Osteoblast (primary cell): ENCODE measurements around the gene UBR3. TPM values are rescaled to one million over a fixed set of nuclear protein-coding genes. Genes with fewer than 3 reads are reported as not detected.
"Not testable (repeated sequence)": the region's sequence is repeated elsewhere in the genome, so short reads cannot be mapped to it uniquely, and the experiment has no call there.

Experiments
- DNase-seq: peaks from one replicate; pipeline ENCODE4 v3.0.0; 2011; ENCODE audit warnings: low spot score, mixed read lengths; ENCODE audit not compliant: insufficient read length; ENCODE audit errors: missing footprints
- H2AFZ ChIP-seq: 2 replicates; pipeline ENCODE4 v1.6.0; 2011; ENCODE audit warnings: mild to moderate bottlenecking, low read length
- H3K27ac ChIP-seq: 2 replicates; pipeline ENCODE4 v1.5.1; 2011; ENCODE audit warnings: mild to moderate bottlenecking, low read depth, low read length, moderate library complexity
- H3K27me3 ChIP-seq: 2 replicates; pipeline ENCODE4 v1.6.0; 2012; ENCODE audit warnings: mild to moderate bottlenecking, control low read depth, inconsistent platforms, low read length, moderate library complexity; ENCODE audit not compliant: insufficient read depth
- H3K36me3 ChIP-seq: 2 replicates; pipeline ENCODE4 v1.5.1; 2011; ENCODE audit warnings: mild to moderate bottlenecking, low read length, control low read depth, moderate library complexity; ENCODE audit not compliant: insufficient read depth
- H3K4me1 ChIP-seq: 2 replicates; pipeline ENCODE4 v1.5.1; 2011; ENCODE audit warnings: mild to moderate bottlenecking, low read length, control low read depth, moderate library complexity; ENCODE audit not compliant: insufficient read depth
- H3K4me2 ChIP-seq: 2 replicates; pipeline ENCODE4 v1.6.0; 2011; ENCODE audit warnings: mild to moderate bottlenecking, low read length; ENCODE audit not compliant: insufficient read depth
- H3K4me3 ChIP-seq: fragments of 200-600 bp; sonication (generic); 3 replicates; pipeline ENCODE4 v1.5.1; 2012; ENCODE audit warnings: mild to moderate bottlenecking, low read length, inconsistent platforms; ENCODE audit not compliant: insufficient read depth
- H3K79me2 ChIP-seq: 2 replicates; pipeline ENCODE4 v1.6.0; 2012; ENCODE audit warnings: mild to moderate bottlenecking, low read length, control low read depth, inconsistent platforms; ENCODE audit not compliant: insufficient read depth
- H3K9me3 ChIP-seq: 2 replicates; pipeline ENCODE4 v1.5.1; 2011; ENCODE audit warnings: low read depth, low read length, control low read depth
- H4K20me1 ChIP-seq: 2 replicates; pipeline ENCODE4 v1.6.0; 2012; ENCODE audit warnings: mild to moderate bottlenecking, low read length, control low read depth; ENCODE audit not compliant: insufficient read depth
- total RNA-seq: library from RNA; depleted of rRNA; stranded (reverse); fragments of >200 nt; gene quantifications from 2 replicates; pipeline ENCODE4 v1.2.3, GENCODE V29; 2012
- TF ChIP-seq, protein P1 (sequence below): IDR thresholded peaks from 2 replicates; pipeline ENCODE4 v1.5.1; 2011; ENCODE audit warnings: mild to moderate bottlenecking, low read depth, low read length, moderate library complexity; ENCODE audit errors: extremely low read depth

The UBR3 gene
- total RNA-seq, 1 donor = 42.7 TPM

DNA sequence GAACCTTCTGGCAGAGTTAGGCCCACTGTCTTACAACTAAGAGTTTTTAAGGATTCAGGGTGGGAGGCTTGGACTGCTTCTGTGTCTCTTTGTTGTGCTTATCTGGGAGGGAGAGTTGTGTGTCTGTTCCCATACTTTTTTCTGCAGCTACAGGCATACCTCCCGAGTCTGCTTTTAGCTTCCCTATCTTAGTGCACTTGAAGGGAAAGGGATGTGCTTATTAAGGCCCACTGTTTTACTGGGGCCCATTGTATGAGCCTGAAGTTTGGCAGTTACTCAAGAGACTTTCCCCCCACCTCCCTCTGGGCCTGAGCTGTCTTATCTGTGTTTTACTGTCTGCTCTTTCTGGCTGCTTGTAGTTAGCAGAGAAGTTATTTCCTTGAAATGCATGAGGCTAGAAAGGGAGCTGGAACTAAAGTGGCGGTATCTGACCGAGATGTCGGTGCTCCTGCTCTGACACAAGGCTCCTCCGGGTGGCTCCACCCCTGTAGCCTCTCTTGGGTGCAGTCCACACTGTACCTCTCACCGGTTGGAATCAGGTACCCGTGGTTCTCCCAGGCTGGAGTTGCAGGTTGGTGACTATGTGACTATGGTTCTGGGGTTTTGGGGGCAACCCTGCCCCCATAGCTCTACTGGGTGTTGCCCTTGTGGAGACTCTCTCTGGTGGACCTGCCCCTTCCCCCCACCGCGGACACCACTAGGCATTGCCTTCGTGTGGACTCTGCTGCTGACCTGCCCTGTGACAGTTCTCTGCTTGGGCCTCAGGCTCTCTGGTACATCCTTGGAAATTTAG lies 12.9 kb downstream of the UBR3 start:
- Histone ChIP-seq H3K27ac (no peak overlapping the region), H4K20me1 (peaks cover 27% of the 10 kb centered on the region), H3K4me1 (no peaks in the 10 kb centered on the region), H3K4me2 (no peak overlapping the region), H2AFZ (no peak overlapping the region), H3K79me2 (peaks cover 85% of the 10 kb centered on the region), H3K4me3 (no peak overlapping the region), H3K36me3 (no peaks in the 10 kb centered on the region), H3K27me3 (no peaks in the 10 kb centered on the region), H3K9me3 (no peaks in the 10 kb centered on the region)
- TF ChIP-seq, protein P1, sequence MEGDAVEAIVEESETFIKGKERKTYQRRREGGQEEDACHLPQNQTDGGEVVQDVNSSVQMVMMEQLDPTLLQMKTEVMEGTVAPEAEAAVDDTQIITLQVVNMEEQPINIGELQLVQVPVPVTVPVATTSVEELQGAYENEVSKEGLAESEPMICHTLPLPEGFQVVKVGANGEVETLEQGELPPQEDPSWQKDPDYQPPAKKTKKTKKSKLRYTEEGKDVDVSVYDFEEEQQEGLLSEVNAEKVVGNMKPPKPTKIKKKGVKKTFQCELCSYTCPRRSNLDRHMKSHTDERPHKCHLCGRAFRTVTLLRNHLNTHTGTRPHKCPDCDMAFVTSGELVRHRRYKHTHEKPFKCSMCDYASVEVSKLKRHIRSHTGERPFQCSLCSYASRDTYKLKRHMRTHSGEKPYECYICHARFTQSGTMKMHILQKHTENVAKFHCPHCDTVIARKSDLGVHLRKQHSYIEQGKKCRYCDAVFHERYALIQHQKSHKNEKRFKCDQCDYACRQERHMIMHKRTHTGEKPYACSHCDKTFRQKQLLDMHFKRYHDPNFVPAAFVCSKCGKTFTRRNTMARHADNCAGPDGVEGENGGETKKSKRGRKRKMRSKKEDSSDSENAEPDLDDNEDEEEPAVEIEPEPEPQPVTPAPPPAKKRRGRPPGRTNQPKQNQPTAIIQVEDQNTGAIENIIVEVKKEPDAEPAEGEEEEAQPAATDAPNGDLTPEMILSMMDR = no peak
- no peak for DNase-seq

DNA sequence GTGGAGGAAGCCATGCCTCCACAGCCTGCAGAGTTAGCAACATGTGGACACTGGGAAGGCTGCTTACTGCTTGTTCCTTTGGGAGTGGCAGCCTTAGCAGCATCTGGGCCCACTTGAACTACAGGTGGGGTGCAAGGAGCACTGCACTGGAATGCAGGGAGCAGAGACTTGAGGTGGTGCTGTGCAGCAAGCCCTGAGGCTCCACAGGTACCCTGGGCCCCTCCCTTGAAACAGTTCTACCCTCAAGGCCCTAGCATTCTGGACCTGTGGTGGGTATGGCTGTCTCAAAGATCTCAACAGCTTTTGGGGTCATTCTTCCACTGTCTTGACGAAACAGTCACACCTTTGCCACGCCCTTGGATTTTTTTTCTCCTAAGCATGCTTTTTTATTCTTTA lies 13.5 kb downstream of the UBR3 start:
- no peaks in the 10 kb centered on the region for H3K27me3 ChIP-seq
- no peak overlapping the region for H3K4me2 ChIP-seq
- H4K20me1 ChIP-seq = peaks cover 25% of the 10 kb centered on the region
- TF ChIP-seq, protein P1 = no peak
- no peaks in the 10 kb centered on the region for H3K4me1 ChIP-seq
- H3K27ac ChIP-seq = no peak overlapping the region
- no peaks in the 10 kb centered on the region for H3K9me3 ChIP-seq
- peaks cover 84% of the 10 kb centered on the region for H3K79me2 ChIP-seq
- no peak overlapping the region for H2AFZ ChIP-seq
- no peak overlapping the region for H3K4me3 ChIP-seq
- DNase-seq = no peak
- no peaks in the 10 kb centered on the region for H3K36me3 ChIP-seq

DNA sequence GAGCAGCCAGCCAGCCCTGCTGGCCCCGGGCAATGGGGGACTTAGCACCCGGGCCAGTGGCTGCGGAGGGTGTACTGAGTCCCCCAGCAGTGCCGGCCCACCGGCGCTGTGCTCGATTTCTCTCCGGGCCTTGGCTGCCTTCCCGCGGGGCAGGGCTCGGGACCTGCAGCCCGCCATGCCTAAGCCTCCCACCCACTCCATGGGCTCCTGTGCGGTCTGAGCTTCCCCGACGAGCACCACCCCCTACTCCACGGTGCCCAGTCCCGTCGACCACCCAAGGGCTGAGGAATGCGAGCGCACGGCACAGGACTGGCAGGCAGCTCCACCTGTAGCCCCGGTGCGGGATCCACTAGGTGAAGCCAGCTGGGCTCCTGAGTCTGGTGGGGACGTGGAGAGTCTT lies 14.4 kb downstream of the UBR3 start:
- Histone ChIP-seq H4K20me1 (peaks cover 20% of the 10 kb centered on the region), H3K79me2 (peaks cover 83% of the 10 kb centered on the region)
- not testable (repeated sequence) for H3K9me3 ChIP-seq, H3K27ac ChIP-seq, H3K36me3 ChIP-seq, H3K4me1 ChIP-seq, H2AFZ ChIP-seq, DNase-seq, H3K4me2 ChIP-seq, H3K4me3 ChIP-seq, H3K27me3 ChIP-seq

DNA sequence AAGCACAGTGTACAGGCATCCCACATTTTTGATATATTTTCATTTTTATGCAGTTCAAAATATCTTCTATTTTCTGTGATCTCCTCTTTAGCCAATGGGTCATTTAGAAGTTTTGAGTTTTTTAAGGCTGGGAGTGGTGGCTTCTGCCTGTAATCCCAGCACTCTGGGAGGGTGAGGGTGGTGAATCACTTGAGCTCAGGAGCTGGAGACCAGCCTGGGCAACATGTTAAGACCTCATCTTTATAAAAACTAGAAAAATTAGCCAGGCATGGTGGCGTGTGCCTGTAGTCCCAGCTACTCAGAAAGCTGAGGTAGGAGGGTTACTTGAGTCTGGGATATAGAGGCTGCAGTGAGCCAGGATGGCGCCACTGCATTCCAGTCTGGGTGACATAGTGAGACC lies 17.8 kb downstream of the UBR3 start:
- Histone ChIP-seq H3K27ac (no peak overlapping the region), H2AFZ (no peak overlapping the region), H3K36me3 (no peaks in the 10 kb centered on the region), H3K4me2 (no peak overlapping the region), H4K20me1 (peaks cover 14% of the 10 kb centered on the region), H3K27me3 (no peaks in the 10 kb centered on the region), H3K79me2 (peaks cover 77% of the 10 kb centered on the region), H3K4me3 (no peak overlapping the region), H3K4me1 (no peaks in the 10 kb centered on the region), H3K9me3 (no peaks in the 10 kb centered on the region)
- DNase-seq = no peak
- TF ChIP-seq, protein P1 = no peak

DNA sequence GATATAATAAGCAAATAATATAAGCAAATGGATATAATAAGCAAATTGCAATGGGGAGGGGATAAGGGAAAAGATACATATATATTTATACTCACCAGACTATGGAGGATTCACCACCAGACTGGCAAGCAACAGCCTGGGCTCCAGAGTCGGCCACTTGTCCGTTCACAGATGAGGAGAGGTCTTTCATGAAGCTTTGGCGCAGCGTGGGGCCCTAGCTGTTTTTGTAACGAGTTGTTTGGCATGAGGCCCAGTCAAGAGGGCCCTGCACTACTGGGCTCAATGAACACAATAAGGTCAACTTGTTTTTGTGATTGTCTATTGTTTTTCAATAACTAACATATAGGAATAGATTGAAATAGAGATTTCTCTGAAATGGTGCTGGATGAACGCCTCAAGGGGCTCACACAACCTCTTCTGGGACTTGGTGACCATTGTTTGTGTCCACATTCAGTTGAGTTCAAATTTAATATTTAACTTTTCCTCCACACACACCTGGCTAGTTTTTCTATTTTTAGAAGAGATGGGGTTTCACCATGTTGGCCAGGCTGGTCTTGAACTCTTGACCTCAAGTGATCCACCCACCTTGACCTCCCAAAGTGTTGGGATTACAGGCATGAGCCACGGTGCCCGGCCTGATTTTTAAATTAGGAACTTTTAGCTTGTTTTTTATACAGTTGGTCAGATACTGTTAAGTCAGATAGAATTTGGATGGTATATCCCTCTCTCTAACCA lies 21.9 kb downstream of the UBR3 start:
- not testable (repeated sequence) for H3K4me3 ChIP-seq, H3K4me2 ChIP-seq, H4K20me1 ChIP-seq, H3K4me1 ChIP-seq, H3K27ac ChIP-seq, H3K27me3 ChIP-seq, H3K36me3 ChIP-seq, DNase-seq, H3K9me3 ChIP-seq, H2AFZ ChIP-seq
- peaks cover 79% of the 10 kb centered on the region for H3K79me2 ChIP-seq
